Activated CD4-positive, alpha-beta T cell treated with anti-CD3 and anti-CD28 coated beads, Interleukin-2, Interleukin-4, amounts not matched to agents 100 ng/mL and 50 ng/mL, durations not matched to agents 16 hours and 8 hours (primary cell): ENCODE measurements around the gene RFTN1.

ENCODE experiments used
- DNase-seq: peaks from one replicate; pipeline ENCODE4 v3.0.0-alpha.2; 2020; ENCODE audit warnings: low spot score

RFTN1 gene

GRCh38 chr3:16464511-16465148 lies 48.9 kb downstream of the RFTN1 start:
- no peak for DNase-seq

GRCh38 chr3:16463914-16464313 lies 49.6 kb downstream of the RFTN1 start:
- no peak for DNase-seq

- DNase-seq: no peak
Observed at GRCh38 chr3:16463119-16463518, 50.4 kb downstream of the RFTN1 start.

GRCh38 chr3:16462679-16463078 lies 50.8 kb downstream of the RFTN1 start:
- peak; percentile 17 for DNase-seq

- no peak for DNase-seq
Observed at GRCh38 chr3:16461463-16462245, 51.8 kb downstream of the RFTN1 start.

- DNase-seq: no peak
Observed at GRCh38 chr3:16460886-16461285, 52.6 kb downstream of the RFTN1 start.

- no peak for DNase-seq
Observed at GRCh38 chr3:16460273-16460672, 53.2 kb downstream of the RFTN1 start.

GRCh38 chr3:16456784-16457415 lies 56.6 kb downstream of the RFTN1 start:
- DNase-seq: no peak

- DNase-seq: no peak
Observed at GRCh38 chr3:16455966-16456365, 57.5 kb downstream of the RFTN1 start.

- DNase-seq: no peak
Observed at GRCh38 chr3:16455001-16455400, 58.5 kb downstream of the RFTN1 start.

- DNase-seq: no peak
Observed at GRCh38 chr3:16452261-16452660, 61.2 kb downstream of the RFTN1 start.

GRCh38 chr3:16449369-16449768 lies 64.1 kb downstream of the RFTN1 start:
- no peak for DNase-seq

- peak; percentile 24 for DNase-seq
Observed at GRCh38 chr3:16448639-16449070, 64.8 kb downstream of the RFTN1 start.

GRCh38 chr3:16447135-16447534 lies 66.4 kb downstream of the RFTN1 start:
- no peak for DNase-seq

- DNase-seq: no peak
Observed at GRCh38 chr3:16444344-16444743, 69.2 kb downstream of the RFTN1 start.

GRCh38 chr3:16442730-16443129 lies 70.8 kb downstream of the RFTN1 start:
- DNase-seq: no peak

- DNase-seq: no peak
Observed at GRCh38 chr3:16441371-16441875, 72.1 kb downstream of the RFTN1 start.

GRCh38 chr3:16439848-16440708 lies 73.4 kb downstream of the RFTN1 start:
- DNase-seq: no peak

GRCh38 chr3:16439163-16439847 lies 74.2 kb downstream of the RFTN1 start:
- no peak for DNase-seq

- DNase-seq: no peak
Observed at GRCh38 chr3:16437640-16438039, 75.9 kb downstream of the RFTN1 start.

- DNase-seq: no peak
Observed at GRCh38 chr3:16433701-16434151, 79.8 kb downstream of the RFTN1 start.
